ENCODE measurements around the gene ARFRP1.
A peak's percentile ranks its signal among the peaks of the same experiment; 100 is the strongest.

The ARFRP1 gene

DNA sequence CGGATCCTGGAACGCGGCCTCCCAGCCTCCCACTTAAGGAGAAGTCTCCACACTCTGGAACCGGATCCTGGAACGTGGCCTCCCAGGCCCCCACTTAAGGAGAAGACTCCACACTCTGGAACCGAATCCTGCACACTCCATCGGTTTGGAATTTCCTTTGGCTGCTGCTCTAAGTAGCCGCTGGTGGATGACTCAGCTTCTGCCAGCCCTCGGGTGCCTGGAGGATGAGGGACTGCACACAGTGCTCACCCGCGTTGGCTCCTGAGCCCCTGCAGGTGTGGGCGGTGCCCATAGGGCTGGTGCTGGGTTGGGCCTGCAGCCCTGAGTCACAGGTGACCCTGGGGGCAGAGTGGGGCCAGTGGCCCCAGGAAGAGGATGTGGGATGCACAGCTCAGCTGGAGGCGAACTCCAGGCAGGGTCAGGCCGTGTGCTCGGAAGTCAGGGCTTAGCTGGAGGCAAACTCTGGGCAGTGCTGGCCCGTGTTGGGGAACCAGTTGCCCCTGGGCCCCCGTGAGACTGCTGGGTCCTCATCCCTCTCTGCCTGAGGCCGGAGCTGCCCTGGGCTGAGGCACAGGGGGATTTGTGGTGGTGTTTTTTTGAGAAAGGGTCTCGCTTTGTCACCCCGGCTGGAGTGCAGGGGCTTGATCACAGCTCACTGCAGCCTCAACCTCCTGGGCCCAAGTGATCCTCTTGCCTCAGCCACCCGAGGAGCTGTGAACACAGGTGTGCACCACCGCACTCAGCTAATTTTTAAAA lies 25.2 kb downstream of the ARFRP1 start:
- peaks cover 27% of the 10 kb centered on the region for H3K36me3 ChIP-seq (ENCODE audit: low read depth)
- peak; percentile 96 for ATAC-seq (ENCODE audit: low read depth)
- H3K4me1 ChIP-seq (ENCODE audit: insufficient read depth, poor library complexity, severe bottlenecking): peaks cover 37% of the 10 kb centered on the region
- no peak overlapping the region for H3K4me3 ChIP-seq (ENCODE audit: severe bottlenecking)
- no peaks in the 10 kb centered on the region for H3K27me3 ChIP-seq (ENCODE audit: insufficient read depth, poor library complexity, severe bottlenecking)
- peak; percentile 86 for DNase-seq (ENCODE audit: low spot score)
- TF ChIP-seq, protein P1, sequence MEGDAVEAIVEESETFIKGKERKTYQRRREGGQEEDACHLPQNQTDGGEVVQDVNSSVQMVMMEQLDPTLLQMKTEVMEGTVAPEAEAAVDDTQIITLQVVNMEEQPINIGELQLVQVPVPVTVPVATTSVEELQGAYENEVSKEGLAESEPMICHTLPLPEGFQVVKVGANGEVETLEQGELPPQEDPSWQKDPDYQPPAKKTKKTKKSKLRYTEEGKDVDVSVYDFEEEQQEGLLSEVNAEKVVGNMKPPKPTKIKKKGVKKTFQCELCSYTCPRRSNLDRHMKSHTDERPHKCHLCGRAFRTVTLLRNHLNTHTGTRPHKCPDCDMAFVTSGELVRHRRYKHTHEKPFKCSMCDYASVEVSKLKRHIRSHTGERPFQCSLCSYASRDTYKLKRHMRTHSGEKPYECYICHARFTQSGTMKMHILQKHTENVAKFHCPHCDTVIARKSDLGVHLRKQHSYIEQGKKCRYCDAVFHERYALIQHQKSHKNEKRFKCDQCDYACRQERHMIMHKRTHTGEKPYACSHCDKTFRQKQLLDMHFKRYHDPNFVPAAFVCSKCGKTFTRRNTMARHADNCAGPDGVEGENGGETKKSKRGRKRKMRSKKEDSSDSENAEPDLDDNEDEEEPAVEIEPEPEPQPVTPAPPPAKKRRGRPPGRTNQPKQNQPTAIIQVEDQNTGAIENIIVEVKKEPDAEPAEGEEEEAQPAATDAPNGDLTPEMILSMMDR (IDR thresholded peaks at IDR 0.05; ENCODE audit: poor library complexity, severe bottlenecking): no peak
- no peaks in the 10 kb centered on the region for H3K9me3 ChIP-seq (ENCODE audit: severe bottlenecking)
- peak overlapping the region; percentile 96 for H3K27ac ChIP-seq (ENCODE audit: poor library complexity, severe bottlenecking)

DNA sequence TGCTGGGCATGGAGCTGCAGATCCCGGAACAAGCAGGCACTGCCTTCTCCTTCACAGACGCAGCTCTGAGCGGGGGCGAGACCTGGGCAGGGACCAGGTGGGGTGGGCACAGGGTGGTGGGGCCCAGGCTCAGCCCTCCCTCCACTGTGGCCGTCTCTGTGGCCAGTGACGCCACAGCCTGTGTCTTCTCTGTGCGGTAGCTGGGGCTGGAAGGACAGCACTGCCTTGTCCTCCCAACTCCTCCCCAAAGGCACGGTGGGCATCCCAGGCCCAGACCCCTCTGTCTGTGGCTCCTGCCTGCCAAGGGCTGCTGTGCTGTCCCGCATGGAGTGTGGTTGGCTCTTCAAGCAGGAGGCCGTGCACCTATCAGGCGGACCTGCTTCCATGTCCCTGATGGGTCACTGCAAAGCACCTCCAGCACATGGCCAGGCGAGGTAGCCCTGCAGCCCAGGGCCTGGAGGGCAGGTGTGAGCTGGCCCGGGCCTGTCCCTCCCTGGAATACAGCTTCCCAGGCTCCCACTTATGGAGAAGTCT lies 26.1 kb downstream of the ARFRP1 start:
- TF ChIP-seq, protein P1 (IDR thresholded peaks at IDR 0.05; ENCODE audit: poor library complexity, severe bottlenecking): no peak
- H3K9me3 ChIP-seq (ENCODE audit: severe bottlenecking): no peaks in the 10 kb centered on the region
- DNase-seq (ENCODE audit: low spot score) (peak; percentile 82), ATAC-seq (ENCODE audit: low read depth) (no peak)
- H3K27ac ChIP-seq (ENCODE audit: poor library complexity, severe bottlenecking): peak overlapping the region; percentile 96
- no peak overlapping the region for H3K4me3 ChIP-seq (ENCODE audit: severe bottlenecking)
- H3K4me1 ChIP-seq (ENCODE audit: insufficient read depth, poor library complexity, severe bottlenecking): peaks cover 31% of the 10 kb centered on the region
- no peaks in the 10 kb centered on the region for H3K27me3 ChIP-seq (ENCODE audit: insufficient read depth, poor library complexity, severe bottlenecking)
- peaks cover 34% of the 10 kb centered on the region for H3K36me3 ChIP-seq (ENCODE audit: low read depth)

DNA sequence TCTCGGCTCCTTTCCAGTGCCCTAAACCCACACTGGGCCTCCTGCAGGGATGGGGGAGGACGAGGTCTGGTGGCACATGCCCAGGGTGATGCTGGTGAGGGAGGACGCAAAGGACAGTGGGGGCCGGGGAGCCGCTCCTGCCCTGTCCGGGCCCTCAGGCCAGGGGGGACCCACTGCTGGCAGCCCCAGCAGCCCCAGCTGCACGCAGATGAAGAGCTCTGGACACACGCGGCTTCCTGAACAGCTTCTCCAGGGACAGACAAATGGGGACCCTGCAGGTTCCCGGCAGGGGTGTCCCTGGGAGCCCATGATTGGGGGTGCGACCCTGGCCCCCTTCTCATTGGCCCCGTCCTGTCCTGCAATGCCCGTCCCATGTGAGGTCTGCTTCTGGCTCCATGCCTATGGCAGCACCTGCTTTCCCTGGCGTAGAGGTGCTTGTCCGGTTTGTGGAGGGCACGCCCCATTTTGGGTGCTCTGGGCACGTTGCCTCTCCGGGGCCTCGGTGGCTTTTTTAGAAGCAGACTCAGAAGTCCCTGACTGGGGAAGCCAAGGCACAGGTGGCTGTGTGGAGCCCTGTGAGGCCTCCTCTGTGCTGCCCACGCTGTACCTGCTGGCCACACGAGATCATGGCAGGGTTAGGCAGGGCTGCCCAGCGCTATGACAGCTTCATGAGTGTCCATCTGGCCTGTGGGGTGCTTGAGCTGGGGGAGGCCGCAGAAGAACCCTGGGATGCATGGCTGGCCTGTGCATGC lies 26.7 kb downstream of the ARFRP1 start:
- H3K4me1 ChIP-seq (ENCODE audit: insufficient read depth, poor library complexity, severe bottlenecking): peaks cover 26% of the 10 kb centered on the region
- no peaks in the 10 kb centered on the region for H3K9me3 ChIP-seq (ENCODE audit: severe bottlenecking)
- peak overlapping the region; percentile 96 for H3K27ac ChIP-seq (ENCODE audit: poor library complexity, severe bottlenecking)
- DNase-seq (ENCODE audit: low spot score): peak; percentile 82
- TF ChIP-seq, protein P1 (IDR thresholded peaks at IDR 0.05; ENCODE audit: poor library complexity, severe bottlenecking): no peak
- peaks cover 40% of the 10 kb centered on the region for H3K36me3 ChIP-seq (ENCODE audit: low read depth)
- no peaks in the 10 kb centered on the region for H3K27me3 ChIP-seq (ENCODE audit: insufficient read depth, poor library complexity, severe bottlenecking)
- no peak overlapping the region for H3K4me3 ChIP-seq (ENCODE audit: severe bottlenecking)
- ATAC-seq (ENCODE audit: low read depth): no peak

DNA sequence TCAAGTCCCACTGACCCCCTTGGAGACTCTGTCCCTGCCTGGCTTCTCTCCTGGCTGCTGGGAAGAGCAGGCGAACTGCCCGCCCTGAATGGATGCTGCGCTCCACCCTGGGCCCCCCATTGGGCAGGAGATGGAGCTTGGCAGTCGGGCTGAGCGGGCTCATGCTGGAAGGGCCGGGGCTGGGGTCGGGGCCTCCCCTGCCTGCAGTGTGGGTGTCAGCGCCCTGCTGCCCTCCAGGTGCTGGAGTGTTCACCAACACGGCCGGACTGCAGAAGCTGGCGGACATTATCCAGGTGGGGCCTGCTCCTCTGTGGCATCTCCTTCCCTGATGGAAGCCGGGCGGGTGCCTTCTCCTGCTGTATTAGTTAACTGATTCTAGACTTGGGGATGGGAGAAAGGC lies 27.3 kb downstream of the ARFRP1 start:
- H3K36me3 ChIP-seq (ENCODE audit: low read depth): peaks cover 47% of the 10 kb centered on the region
- peaks cover 26% of the 10 kb centered on the region for H3K4me1 ChIP-seq (ENCODE audit: insufficient read depth, poor library complexity, severe bottlenecking)
- no peaks in the 10 kb centered on the region for H3K9me3 ChIP-seq (ENCODE audit: severe bottlenecking)
- ATAC-seq (ENCODE audit: low read depth) (no peak), DNase-seq (ENCODE audit: low spot score) (peak; percentile 90)
- H3K27ac ChIP-seq (ENCODE audit: poor library complexity, severe bottlenecking): peak overlapping the region; percentile 96
- no peak overlapping the region for H3K4me3 ChIP-seq (ENCODE audit: severe bottlenecking)
- no peaks in the 10 kb centered on the region for H3K27me3 ChIP-seq (ENCODE audit: insufficient read depth, poor library complexity, severe bottlenecking)
- TF ChIP-seq, protein P1 (IDR thresholded peaks at IDR 0.05; ENCODE audit: poor library complexity, severe bottlenecking): no peak
